Retinal pigment epithelial cell (primary cell): ENCODE results near the gene CYS1.

Experiments
- DNase-seq: peaks from one replicate; pipeline ENCODE4 v3.0.0-alpha.2; 2010; ENCODE audit warnings: low read depth
- H3K4me3 ChIP-seq: 2 replicates; pipeline ENCODE4 v1.5.1; 2011; ENCODE audit warnings: mild to moderate bottlenecking, low read length, control low read depth, moderate library complexity
- TF ChIP-seq, protein P1 (sequence below): conservative IDR thresholded peaks from 2 replicates; pipeline ENCODE4 v1.5.1; 2011; ENCODE audit warnings: low read depth, low read length, control low read depth, inconsistent platforms

CYS1 gene

DNA sequence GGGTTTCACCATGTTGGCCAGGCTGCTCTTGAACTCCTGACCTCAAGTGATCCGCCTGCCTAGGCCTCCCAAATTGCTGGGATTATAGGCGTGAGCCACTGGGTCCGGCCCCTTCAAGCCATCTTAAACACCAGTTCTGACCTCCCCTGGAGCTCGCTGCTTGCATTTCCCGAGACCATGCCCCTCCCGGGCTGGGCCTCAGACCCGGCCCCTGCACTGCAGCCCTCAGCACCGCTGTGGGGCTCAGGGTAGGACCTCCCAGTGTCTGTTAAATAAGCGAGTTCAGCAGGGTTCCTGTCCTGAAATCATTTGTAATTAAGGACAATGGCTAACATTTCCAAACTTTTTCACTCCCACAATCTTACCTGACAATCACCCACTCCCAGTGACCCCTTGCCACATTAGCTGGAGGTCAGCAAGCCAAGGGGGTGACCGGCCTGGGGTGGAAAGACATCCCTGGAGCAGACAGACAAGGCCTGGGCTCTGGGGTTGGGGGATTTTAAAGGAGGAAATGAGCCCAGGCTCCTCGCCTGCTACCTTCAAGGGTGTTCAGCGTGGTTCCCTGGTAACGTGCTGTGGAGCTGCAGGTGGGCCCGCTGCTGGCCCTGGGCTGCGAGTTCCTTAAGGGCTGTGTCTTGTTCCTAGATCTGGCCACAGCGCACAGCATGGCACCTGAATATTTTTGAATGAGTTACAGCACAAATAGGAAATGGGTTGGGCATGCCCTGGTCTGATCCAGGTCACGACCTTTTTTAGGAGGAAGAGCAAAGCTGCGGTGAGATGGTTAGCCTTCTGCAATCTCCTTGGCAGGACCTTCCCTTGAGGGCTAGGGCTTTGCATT, 15.1 kb downstream of the CYS1 start:
- TF ChIP-seq, protein P1, sequence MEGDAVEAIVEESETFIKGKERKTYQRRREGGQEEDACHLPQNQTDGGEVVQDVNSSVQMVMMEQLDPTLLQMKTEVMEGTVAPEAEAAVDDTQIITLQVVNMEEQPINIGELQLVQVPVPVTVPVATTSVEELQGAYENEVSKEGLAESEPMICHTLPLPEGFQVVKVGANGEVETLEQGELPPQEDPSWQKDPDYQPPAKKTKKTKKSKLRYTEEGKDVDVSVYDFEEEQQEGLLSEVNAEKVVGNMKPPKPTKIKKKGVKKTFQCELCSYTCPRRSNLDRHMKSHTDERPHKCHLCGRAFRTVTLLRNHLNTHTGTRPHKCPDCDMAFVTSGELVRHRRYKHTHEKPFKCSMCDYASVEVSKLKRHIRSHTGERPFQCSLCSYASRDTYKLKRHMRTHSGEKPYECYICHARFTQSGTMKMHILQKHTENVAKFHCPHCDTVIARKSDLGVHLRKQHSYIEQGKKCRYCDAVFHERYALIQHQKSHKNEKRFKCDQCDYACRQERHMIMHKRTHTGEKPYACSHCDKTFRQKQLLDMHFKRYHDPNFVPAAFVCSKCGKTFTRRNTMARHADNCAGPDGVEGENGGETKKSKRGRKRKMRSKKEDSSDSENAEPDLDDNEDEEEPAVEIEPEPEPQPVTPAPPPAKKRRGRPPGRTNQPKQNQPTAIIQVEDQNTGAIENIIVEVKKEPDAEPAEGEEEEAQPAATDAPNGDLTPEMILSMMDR: no peak
- H3K4me3 ChIP-seq: no peak overlapping the region
- no peak for DNase-seq

DNA sequence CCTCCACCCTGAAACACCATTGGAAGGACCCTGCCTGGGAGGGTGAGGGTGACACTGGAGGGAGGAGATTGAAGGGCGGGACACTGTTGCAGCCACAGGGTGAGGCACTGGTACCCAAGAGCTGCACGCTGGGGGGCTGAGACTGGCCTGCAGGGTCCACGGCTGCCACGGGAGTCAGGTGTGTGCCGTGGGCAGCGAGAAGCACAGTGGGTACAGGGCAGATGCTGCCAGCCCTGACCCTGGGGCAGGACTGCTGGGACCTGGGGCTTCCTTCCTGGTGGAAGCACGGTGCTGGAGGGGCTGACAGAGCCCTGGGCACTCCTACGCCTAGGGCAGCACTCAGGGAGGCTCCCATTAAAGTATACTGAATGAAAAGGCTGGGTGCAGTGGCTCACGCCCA, 16.6 kb downstream of the CYS1 start:
- H3K4me3 ChIP-seq: no peak overlapping the region
- no peak for DNase-seq
- TF ChIP-seq, protein P1: no peak

DNA sequence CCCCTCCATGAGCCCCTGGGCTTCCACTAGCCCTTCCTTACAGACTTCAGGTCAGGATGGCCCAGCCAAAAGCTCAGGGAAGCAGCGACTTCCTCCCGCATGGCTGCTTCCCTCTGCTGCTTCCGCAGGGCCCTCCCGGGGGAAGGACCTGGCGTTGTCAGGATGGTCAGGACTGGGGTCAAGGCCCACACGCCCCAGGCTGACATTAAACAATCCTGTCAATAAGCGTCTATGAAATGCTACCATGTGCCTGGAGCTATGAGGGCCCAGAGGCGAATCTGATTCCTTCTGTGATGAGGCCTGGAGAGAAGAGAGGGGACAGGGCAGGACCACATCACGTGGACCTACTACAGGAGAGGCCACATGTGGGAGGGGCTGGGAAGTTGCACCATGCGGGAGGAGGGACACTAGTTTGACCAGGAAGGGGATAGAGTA, 17.3 kb downstream of the CYS1 start:
- H3K4me3 ChIP-seq: no peak overlapping the region
- TF ChIP-seq, protein P1: no peak
- no peak for DNase-seq

DNA sequence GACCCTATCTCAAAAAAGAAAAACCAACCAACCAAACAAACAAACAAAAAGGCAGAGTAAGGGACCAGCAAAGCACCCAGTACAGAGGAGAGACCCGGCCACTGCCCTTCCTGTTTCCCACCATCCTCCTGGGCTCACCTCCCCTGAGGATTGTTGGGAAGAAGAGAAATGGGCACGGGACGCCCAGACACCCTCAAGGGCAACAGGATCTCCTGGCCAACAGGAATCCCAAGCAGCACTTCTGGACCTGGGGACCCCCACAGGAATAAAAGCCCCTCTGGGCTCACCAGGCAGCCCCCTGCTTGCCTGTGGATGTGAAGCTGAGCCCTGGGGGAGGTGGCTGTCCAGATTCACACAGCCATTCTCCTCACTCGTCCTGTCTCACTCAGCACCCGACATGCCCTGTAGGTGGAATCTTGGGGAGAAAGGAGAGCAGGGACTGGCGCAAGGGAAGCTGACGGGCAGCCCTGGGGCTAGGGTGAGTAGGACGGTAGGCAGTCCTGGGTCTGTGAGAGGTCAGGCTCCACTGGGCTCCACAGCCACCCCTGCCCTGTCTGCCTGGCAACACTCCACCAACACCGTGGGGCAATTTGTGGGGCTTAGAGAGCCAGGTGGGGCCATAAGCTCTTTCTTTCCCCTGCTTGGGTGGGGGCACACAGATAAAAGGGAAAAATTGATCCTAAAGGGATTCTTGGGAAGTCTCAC, 18.8 kb downstream of the CYS1 start:
- TF ChIP-seq, protein P1: no peak
- no peak for DNase-seq
- H3K4me3 ChIP-seq: no peak overlapping the region

DNA sequence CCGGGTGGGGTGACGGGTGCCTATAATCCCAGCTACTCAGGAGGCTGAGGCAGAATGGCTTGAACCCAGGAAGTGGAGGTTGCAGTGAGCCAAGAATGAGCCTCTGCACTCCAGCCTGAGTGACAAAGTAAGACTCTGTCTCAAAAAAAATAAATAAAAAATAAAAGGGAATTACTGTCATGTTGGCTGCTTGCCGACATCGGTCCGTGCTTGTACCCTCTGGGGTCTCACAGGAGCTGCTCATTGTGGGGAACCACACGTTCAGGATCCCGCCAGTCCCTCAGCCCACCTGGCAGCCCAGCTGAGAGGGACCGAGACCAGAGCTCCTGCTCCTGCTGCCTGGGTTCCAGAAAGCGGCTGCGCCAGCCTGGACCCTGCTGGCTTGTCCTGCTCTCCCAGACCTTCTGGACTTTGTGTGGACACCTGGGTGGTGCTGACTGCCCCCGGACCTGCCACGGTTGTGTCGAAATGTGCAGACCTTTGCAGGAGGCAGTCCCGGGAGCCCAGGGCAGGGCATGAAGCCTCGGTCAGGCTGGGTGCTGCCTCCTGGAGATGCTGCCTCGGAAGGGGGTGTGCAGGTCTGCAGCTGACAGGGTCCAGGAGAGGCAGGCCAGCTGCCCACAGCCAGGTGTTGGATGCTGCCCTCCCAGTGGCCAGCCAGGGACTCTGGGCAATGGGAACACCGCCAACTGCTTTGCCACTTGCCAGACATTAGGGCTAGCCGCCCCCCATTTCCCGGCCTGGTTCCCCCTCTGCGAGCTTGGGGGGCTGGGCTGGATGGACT, 20.5 kb downstream of the CYS1 start:
- no peak for DNase-seq
- TF ChIP-seq, protein P1: no peak
- no peak overlapping the region for H3K4me3 ChIP-seq

DNA sequence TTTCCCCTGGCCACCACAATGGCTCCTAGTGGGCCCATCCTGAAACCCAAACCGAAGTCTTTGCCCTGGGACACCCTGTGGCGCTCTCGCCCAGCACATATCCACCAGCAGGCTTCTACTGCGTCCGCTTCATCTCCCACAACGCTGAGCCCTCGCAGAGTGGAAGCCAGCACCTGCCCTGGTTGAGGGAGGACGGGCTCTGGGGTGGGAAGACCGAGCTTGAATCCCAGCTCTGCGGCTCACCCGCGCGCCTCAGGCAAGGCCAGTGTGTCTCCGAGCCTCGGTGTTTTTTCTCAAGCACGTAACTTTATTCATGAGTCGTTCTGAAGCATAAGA, 21.2 kb downstream of the CYS1 start:
- no peak overlapping the region for H3K4me3 ChIP-seq
- TF ChIP-seq, protein P1: no peak
- DNase-seq: no peak
